GM23338 (cell line): ENCODE data around the gene PADI1. TPM values are rescaled to one million over a fixed set of nuclear protein-coding genes. Genes with fewer than 3 reads are reported as not detected.

Experiments
- ATAC-seq: fragments of 200-7000 bp; cut with Tn5 transposase; 3 replicates; pipeline ENCODE4 v1.9.1; 2020
- DNase-seq: peaks from one replicate; pipeline ENCODE4 v3.0.0-alpha.2; 2015; ENCODE audit warnings: low spot score
- H2AFZ ChIP-seq: fragments of 200-600 bp; sonication (generic); 2 replicates; pipeline ENCODE4 v1.8.0; 2016; ENCODE audit warnings: antibody characterized with exemption, mild to moderate bottlenecking, moderate library complexity
- H3F3A ChIP-seq: fragments of 200-600 bp; sonication (generic); replicated peaks from 2 replicates; pipeline ENCODE4 v1.8.0; 2017; ENCODE audit warnings: antibody characterized with exemption, mixed run types, low read depth
- H3K27ac ChIP-seq: fragments of 200-600 bp; sonication (generic); 2 replicates; pipeline ENCODE4 v1.6.1; 2016; ENCODE audit warnings: low read depth
- H3K27me3 ChIP-seq: fragments of 200-600 bp; sonication (generic); 2 replicates; pipeline ENCODE4 v1.8.0; 2016; ENCODE audit warnings: mild to moderate bottlenecking, mixed run types, moderate library complexity; ENCODE audit not compliant: insufficient read depth
- H3K36me3 ChIP-seq: fragments of 200-600 bp; sonication (generic); 2 replicates; pipeline ENCODE4 v1.8.0; 2016; ENCODE audit warnings: mild to moderate bottlenecking; ENCODE audit not compliant: insufficient read depth
- H3K4me1 ChIP-seq: fragments of 200-600 bp; sonication (generic); 2 replicates; pipeline ENCODE4 v1.8.0; 2016; ENCODE audit warnings: mild to moderate bottlenecking, moderate library complexity; ENCODE audit not compliant: insufficient read depth
- H3K4me2 ChIP-seq: fragments of 200-600 bp; sonication (generic); 2 replicates; pipeline ENCODE4 v1.7.1; 2017; ENCODE audit warnings: mixed run types
- H3K4me3 ChIP-seq: fragments of 200-600 bp; sonication (generic); 2 replicates; pipeline ENCODE4 v1.6.1; 2016; ENCODE audit warnings: mixed run types
- H3K79me2 ChIP-seq: fragments of 200-600 bp; sonication (generic); replicated peaks from 2 replicates; pipeline ENCODE4 v1.8.0; 2017; ENCODE audit warnings: mild to moderate bottlenecking; ENCODE audit not compliant: insufficient read depth
- H3K9me2 ChIP-seq: fragments of 200-600 bp; sonication (generic); 2 replicates; pipeline ENCODE4 v1.8.0; 2017; ENCODE audit not compliant: insufficient read depth
- H4K20me1 ChIP-seq: fragments of 200-600 bp; sonication (generic); replicated peaks from 2 replicates; pipeline ENCODE4 v1.8.0; 2017; ENCODE audit warnings: mild to moderate bottlenecking; ENCODE audit not compliant: insufficient read depth
- H3K27ac Mint-ChIP-seq: 2 replicates; pipeline ENCODE4 v1.8.0; 2020; ENCODE audit warnings: inconsistent platforms, mild to moderate bottlenecking, moderate library complexity, mixed read lengths
- H3K27me3 Mint-ChIP-seq: 3 replicates; pipeline ENCODE4 v1.8.0; 2022; ENCODE audit warnings: low read depth, mild to moderate bottlenecking, moderate library complexity, mixed read lengths, inconsistent platforms; ENCODE audit not compliant: insufficient read depth, poor library complexity
- H3K36me3 Mint-ChIP-seq: 3 replicates; pipeline ENCODE4 v1.8.0; 2021; ENCODE audit warnings: low read depth, mild to moderate bottlenecking, inconsistent platforms, moderate library complexity, mixed read lengths
- H3K4me1 Mint-ChIP-seq: 3 replicates; pipeline ENCODE4 v1.8.0; 2020; ENCODE audit warnings: mild to moderate bottlenecking, inconsistent platforms, mixed read lengths
- H3K4me3 Mint-ChIP-seq: 3 replicates; pipeline ENCODE4 v1.8.0; 2021; ENCODE audit warnings: moderate library complexity, mild to moderate bottlenecking, inconsistent platforms, mixed read lengths
- H3K9me3 Mint-ChIP-seq: 3 replicates; pipeline ENCODE4 v1.8.0; 2020; ENCODE audit warnings: moderate library complexity, mild to moderate bottlenecking, inconsistent platforms, mixed read lengths
- CTCF ChIP-seq, 2 experiments: fragments of 200-600 bp in 1 of 2; sonication (generic) in 1 of 2; conservative IDR thresholded peaks; 2 replicates each; pipeline versions ENCODE4 v1.5.1 to v1.6.1; 2016 to 2017; ENCODE audit warnings: antibody characterized with exemption in 2 of 2, low read depth in 2 of 2, mild to moderate bottlenecking in 2 of 2, moderate library complexity in 1 of 2
- ETS1 ChIP-seq: IDR thresholded peaks from 2 replicates; pipeline ENCODE4 v1.6.1; 2016; ENCODE audit warnings: antibody characterized with exemption
- NANOG ChIP-seq: IDR thresholded peaks from 2 replicates; pipeline ENCODE4 v1.6.1; 2016; ENCODE audit warnings: antibody characterized with exemption, borderline replicate concordance
- REST ChIP-seq: IDR thresholded peaks from one replicate; pipeline ENCODE4 v1.6.1; 2018; ENCODE audit warnings: antibody characterized with exemption; ENCODE audit not compliant: unreplicated experiment
- ZNF114 ChIP-seq: fragments of 250-450 bp; sonication (Bioruptor Pico); IDR thresholded peaks from 2 replicates; pipeline ENCODE4 v1.5.0; 2020; ENCODE audit warnings: mild to moderate bottlenecking, moderate library complexity
- ZNF462 ChIP-seq: fragments of 250-450 bp; sonication (Bioruptor Pico); IDR thresholded peaks from 2 replicates; pipeline ENCODE4 v1.5.0; 2020; ENCODE audit warnings: mild to moderate bottlenecking, moderate library complexity
- polyA plus RNA-seq: library from polyadenylated mRNA; unstranded; fragments of >200 nt; fragmentation: Nextera tagmentation; extraction: Ambion mirVana; gene quantifications from 2 replicates; pipeline ENCODE4 v1.2.1, GENCODE V29; 2016
- total RNA-seq: library from RNA; depleted of rRNA; stranded (reverse); fragments of >200 nt; shearing (Covaris generic); gene quantifications from 2 replicates; pipeline ENCODE4 v1.2.3, GENCODE V29; 2014

Gene PADI1
- total and polyA plus RNA-seq, 2 experiments from 2014 or later = 0.26 to 0.28 TPM

GRCh38 chr1:17222557-17222956 is 17.6 kb downstream of the PADI1 start (continued):
- TF ChIP-seq ZNF462 (CRISPR knock-in tag) = no peak

- no peak overlapping the region for H3K27ac ChIP-seq
- H2AFZ ChIP-seq = no peak overlapping the region
- Mint-ChIP-seq H3K27me3 (peaks cover 6% of the 10 kb centered on the region), H3K4me3 (no peak overlapping the region), H3K27ac (no peak overlapping the region), H3K36me3 (no peaks in the 10 kb centered on the region), H3K4me1 (no peaks in the 10 kb centered on the region; the same call in 2 of the 3 replicates), H3K9me3 (no peaks in the 10 kb centered on the region)
- H3K9me2 ChIP-seq = no peaks in the 10 kb centered on the region
- H3K4me3 ChIP-seq = no peak overlapping the region
- no peak for TF ChIP-seq ZNF114
- ATAC-seq (no peak), DNase-seq (no peak)
- no peaks in the 10 kb centered on the region for H3K4me1 ChIP-seq
- no peaks in the 10 kb centered on the region for H3K79me2 ChIP-seq
- H3K4me2 ChIP-seq = no peak overlapping the region
- no peaks in the 10 kb centered on the region for H3K36me3 ChIP-seq
- H4K20me1 ChIP-seq = no peaks in the 10 kb centered on the region
- no peaks in the 10 kb centered on the region for H3K27me3 ChIP-seq
- H3F3A ChIP-seq = no peaks in the 10 kb centered on the region
Measured at GRCh38 chr1:17224434-17224833, 19.5 kb downstream of the PADI1 start.

- Histone ChIP-seq H3K9me2 (no peaks in the 10 kb centered on the region), H3K4me1 (no peaks in the 10 kb centered on the region), H4K20me1 (no peaks in the 10 kb centered on the region), H3K4me2 (no peak overlapping the region), H2AFZ (no peak overlapping the region), H3K79me2 (no peaks in the 10 kb centered on the region), H3K27ac (no peak overlapping the region), H3K4me3 (no peak overlapping the region), H3K36me3 (no peaks in the 10 kb centered on the region), H3F3A (no peaks in the 10 kb centered on the region), H3K27me3 (no peaks in the 10 kb centered on the region)
- DNase-seq (no peak), ATAC-seq (no peak)
- H3K36me3 Mint-ChIP-seq = no peaks in the 10 kb centered on the region
- no peak overlapping the region for H3K4me3 Mint-ChIP-seq
- peaks cover 10% of the 10 kb centered on the region for H3K27me3 Mint-ChIP-seq
- H3K9me3 Mint-ChIP-seq = no peaks in the 10 kb centered on the region
- no peak overlapping the region for H3K27ac Mint-ChIP-seq
- no peaks in the 10 kb centered on the region; the same call in 2 of the 3 replicates for H3K4me1 Mint-ChIP-seq
- no peak for TF ChIP-seq ZNF114
- TF ChIP-seq CTCF (conservative IDR thresholded peaks at IDR 0.05; ENCODE audit: low read depth in 2 of 2) = no peak
- no peak for TF ChIP-seq ETS1
- no peak for TF ChIP-seq NANOG
- TF ChIP-seq REST = no peak
Measured at GRCh38 chr1:17225140-17225539, 20.2 kb downstream of the PADI1 start.
